Astrocyte (in vitro differentiated cells and primary cell): Measurements from ENCODE around the gene RALGAPA2. TPM values are rescaled to one million over a fixed set of nuclear protein-coding genes. Genes with fewer than 3 reads are reported as not detected.
"Not testable (repeated sequence)": the region's sequence is repeated elsewhere in the genome, so short reads cannot be mapped to it uniquely, and the experiment has no call there.

Experiments
- DNase-seq: peaks from one replicate; pipeline ENCODE4 v3.0.0-alpha.2; 2010; ENCODE audit warnings: low read depth
- FAIRE-seq: peaks from 2 replicates; lab custom pipeline; 2011; peaks lifted over from hg19 to GRCh38; lab: Jason Lieb, UNC
- H2AFZ ChIP-seq: 2 replicates; pipeline ENCODE4 v1.6.0; 2012; ENCODE audit warnings: low read depth, low read length, inconsistent platforms
- H3K27ac ChIP-seq: 2 replicates; pipeline ENCODE4 v1.5.1; 2011; ENCODE audit warnings: low read depth, low read length, inconsistent platforms
- H3K27me3 ChIP-seq: 2 replicates; pipeline ENCODE4 v1.6.0; 2011; ENCODE audit warnings: low read length, inconsistent platforms; ENCODE audit not compliant: insufficient read depth
- H3K36me3 ChIP-seq: 2 replicates; pipeline ENCODE4 v1.5.1; 2011; ENCODE audit warnings: low read length, inconsistent platforms; ENCODE audit not compliant: insufficient read depth
- H3K4me1 ChIP-seq: 2 replicates; pipeline ENCODE4 v1.5.1; 2011; ENCODE audit warnings: low read length, inconsistent platforms; ENCODE audit not compliant: insufficient read depth
- H3K4me2 ChIP-seq: 2 replicates; pipeline ENCODE4 v1.6.0; 2012; ENCODE audit warnings: low read length, inconsistent platforms
- H3K4me3 ChIP-seq: 2 replicates; pipeline ENCODE4 v1.5.1; 2011; ENCODE audit warnings: low read depth, mild to moderate bottlenecking, low read length, inconsistent platforms; ENCODE audit not compliant: insufficient read depth
- H3K79me2 ChIP-seq: 2 replicates; pipeline ENCODE4 v1.6.0; 2012; ENCODE audit warnings: mild to moderate bottlenecking, low read length, inconsistent platforms; ENCODE audit not compliant: insufficient read depth
- H3K9ac ChIP-seq: 2 replicates; pipeline ENCODE4 v1.6.0; 2012; ENCODE audit warnings: mild to moderate bottlenecking, low read length, inconsistent platforms
- H3K9me3 ChIP-seq: 2 replicates; pipeline ENCODE4 v1.5.1; 2012; ENCODE audit warnings: low read depth, mild to moderate bottlenecking, low read length, inconsistent platforms; ENCODE audit not compliant: insufficient read depth
- H4K20me1 ChIP-seq: 2 replicates; pipeline ENCODE4 v1.6.0; 2012; ENCODE audit warnings: low read length, inconsistent platforms; ENCODE audit not compliant: insufficient read depth
- H3K27ac Mint-ChIP-seq: one replicate; pipeline ENCODE4 v1.8.0; 2021; ENCODE audit warnings: mild to moderate bottlenecking, mixed read lengths; ENCODE audit not compliant: unreplicated experiment
- H3K27me3 Mint-ChIP-seq: one replicate; pipeline ENCODE4 v1.8.0; 2021; ENCODE audit warnings: low read depth, mixed read lengths; ENCODE audit not compliant: unreplicated experiment
- H3K36me3 Mint-ChIP-seq: one replicate; pipeline ENCODE4 v1.8.0; 2021; ENCODE audit warnings: low read depth, mixed read lengths; ENCODE audit not compliant: unreplicated experiment
- H3K4me1 Mint-ChIP-seq: one replicate; pipeline ENCODE4 v1.8.0; 2021; ENCODE audit warnings: low read depth, mixed read lengths; ENCODE audit not compliant: unreplicated experiment
- H3K4me3 Mint-ChIP-seq: one replicate; pipeline ENCODE4 v1.8.0; 2021; ENCODE audit warnings: mild to moderate bottlenecking, moderate library complexity, mixed read lengths; ENCODE audit not compliant: unreplicated experiment
- H3K9me3 Mint-ChIP-seq: one replicate; pipeline ENCODE4 v1.8.0; 2021; ENCODE audit warnings: mild to moderate bottlenecking, mixed read lengths; ENCODE audit not compliant: unreplicated experiment
- EZH2 ChIP-seq: IDR thresholded peaks from 2 replicates; pipeline ENCODE4 v1.6.1; 2012; ENCODE audit warnings: mild to moderate bottlenecking, low read length, inconsistent platforms; ENCODE audit not compliant: insufficient read depth
- total RNA-seq: library from RNA; stranded (reverse); gene quantifications from 2 replicates; pipeline ENCODE4 v1.2.1, GENCODE V29; 2021
- TF ChIP-seq, protein P1 (sequence below): IDR thresholded peaks from 2 replicates; pipeline ENCODE4 v1.5.1; 2011; ENCODE audit warnings: low read depth, mild to moderate bottlenecking, inconsistent platforms, low read length, moderate library complexity; ENCODE audit not compliant: insufficient read depth

RALGAPA2 gene
- total RNA-seq, 1 donor from 2014 or later: 6.6 TPM

DNA sequence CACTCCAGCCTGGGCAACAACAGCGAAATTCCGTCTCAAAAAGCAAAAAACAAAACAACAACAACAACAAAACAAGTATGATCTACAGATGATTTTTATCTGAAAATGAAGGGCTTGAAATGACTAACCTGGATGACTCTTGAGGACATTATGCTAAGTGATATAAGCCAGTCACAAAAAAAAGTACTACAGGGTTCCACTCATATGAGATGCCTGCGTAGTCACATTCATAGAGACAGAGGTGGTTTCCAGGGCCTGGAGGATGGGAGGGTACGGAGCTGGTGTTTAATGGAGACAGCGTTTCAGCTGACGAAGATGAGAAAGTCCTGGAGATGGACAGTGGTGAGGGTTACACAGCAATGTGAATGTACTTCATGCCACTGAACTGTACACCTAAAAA is 352.8 kb downstream of the RALGAPA2 start:
- DNase-seq (no peak), FAIRE-seq (no peak)
- Mint-ChIP-seq H3K27me3 (peaks cover 54% of the 10 kb centered on the region), H3K27ac (peak overlapping the region; percentile 63), H3K4me3 (no peak overlapping the region), H3K36me3 (no peaks in the 10 kb centered on the region), H3K4me1 (no peaks in the 10 kb centered on the region), H3K9me3 (peaks cover 1% of the 10 kb centered on the region)
- H3K27me3 ChIP-seq: peaks cover 33% of the 10 kb centered on the region
- no peak overlapping the region for H3K9ac ChIP-seq
- no peaks in the 10 kb centered on the region for H3K36me3 ChIP-seq
- no peak overlapping the region for H3K4me2 ChIP-seq
- H3K9me3 ChIP-seq: no peaks in the 10 kb centered on the region
- no peak overlapping the region for H3K4me3 ChIP-seq
- H3K79me2 ChIP-seq: no peaks in the 10 kb centered on the region
- no peak overlapping the region for H2AFZ ChIP-seq
- no peak overlapping the region for H3K27ac ChIP-seq
- H4K20me1 ChIP-seq: no peaks in the 10 kb centered on the region
- H3K4me1 ChIP-seq: no peaks in the 10 kb centered on the region
- TF ChIP-seq EZH2: no peak
- TF ChIP-seq, protein P1, sequence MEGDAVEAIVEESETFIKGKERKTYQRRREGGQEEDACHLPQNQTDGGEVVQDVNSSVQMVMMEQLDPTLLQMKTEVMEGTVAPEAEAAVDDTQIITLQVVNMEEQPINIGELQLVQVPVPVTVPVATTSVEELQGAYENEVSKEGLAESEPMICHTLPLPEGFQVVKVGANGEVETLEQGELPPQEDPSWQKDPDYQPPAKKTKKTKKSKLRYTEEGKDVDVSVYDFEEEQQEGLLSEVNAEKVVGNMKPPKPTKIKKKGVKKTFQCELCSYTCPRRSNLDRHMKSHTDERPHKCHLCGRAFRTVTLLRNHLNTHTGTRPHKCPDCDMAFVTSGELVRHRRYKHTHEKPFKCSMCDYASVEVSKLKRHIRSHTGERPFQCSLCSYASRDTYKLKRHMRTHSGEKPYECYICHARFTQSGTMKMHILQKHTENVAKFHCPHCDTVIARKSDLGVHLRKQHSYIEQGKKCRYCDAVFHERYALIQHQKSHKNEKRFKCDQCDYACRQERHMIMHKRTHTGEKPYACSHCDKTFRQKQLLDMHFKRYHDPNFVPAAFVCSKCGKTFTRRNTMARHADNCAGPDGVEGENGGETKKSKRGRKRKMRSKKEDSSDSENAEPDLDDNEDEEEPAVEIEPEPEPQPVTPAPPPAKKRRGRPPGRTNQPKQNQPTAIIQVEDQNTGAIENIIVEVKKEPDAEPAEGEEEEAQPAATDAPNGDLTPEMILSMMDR: no peak

DNA sequence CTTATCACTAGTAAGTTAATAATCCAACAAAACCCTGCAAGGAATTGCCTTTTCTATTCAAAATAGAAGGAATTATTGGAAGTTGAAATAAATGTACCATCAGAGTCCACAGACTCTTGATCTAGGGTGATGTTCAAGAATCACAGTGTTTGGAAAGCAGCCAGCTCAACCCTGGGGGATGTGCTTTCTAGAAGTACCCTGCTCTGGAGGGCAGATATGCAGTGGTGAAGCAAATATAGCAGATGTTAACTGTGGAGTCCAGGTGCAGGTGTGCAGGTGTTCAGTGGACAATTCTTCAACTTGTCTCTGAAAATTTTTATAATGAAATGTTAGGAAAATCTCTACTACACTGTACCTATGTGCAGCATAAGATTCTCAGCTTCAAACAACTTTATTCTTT is 353.6 kb downstream of the RALGAPA2 start:
- no peaks in the 10 kb centered on the region for H3K9me3 ChIP-seq
- TF ChIP-seq, protein P1: no peak
- TF ChIP-seq EZH2: no peak
- peaks cover 26% of the 10 kb centered on the region for H3K27me3 ChIP-seq
- no peaks in the 10 kb centered on the region for H3K79me2 ChIP-seq
- no peak overlapping the region for H3K27ac ChIP-seq
- no peak for FAIRE-seq
- H3K4me1 ChIP-seq: no peaks in the 10 kb centered on the region
- no peaks in the 10 kb centered on the region for H4K20me1 ChIP-seq
- Mint-ChIP-seq H3K4me1 (no peaks in the 10 kb centered on the region), H3K4me3 (no peak overlapping the region), H3K9me3 (peaks cover 5% of the 10 kb centered on the region), H3K27ac (no peak overlapping the region), H3K36me3 (no peaks in the 10 kb centered on the region), H3K27me3 (peaks cover 50% of the 10 kb centered on the region)
- H3K9ac ChIP-seq: no peak overlapping the region
- no peaks in the 10 kb centered on the region for H3K36me3 ChIP-seq
- no peak for DNase-seq
- no peak overlapping the region for H2AFZ ChIP-seq
- no peak overlapping the region for H3K4me3 ChIP-seq
- H3K4me2 ChIP-seq: no peak overlapping the region

- FAIRE-seq: not testable (repeated sequence)
These were observed 356.9 kb downstream of the RALGAPA2 start for GRCh38 chr20:20355503-20355902.

More at GRCh38 chr20:20355503-20355902, 356.9 kb downstream of the RALGAPA2 start:
- not testable (repeated sequence) for DNase-seq, H3K79me2 ChIP-seq, H3K4me1 Mint-ChIP-seq, H2AFZ ChIP-seq, H3K36me3 ChIP-seq, H3K4me2 ChIP-seq, H3K36me3 Mint-ChIP-seq, H3K27ac ChIP-seq, H3K4me1 ChIP-seq, H4K20me1 ChIP-seq, H3K9ac ChIP-seq, H3K4me3 Mint-ChIP-seq, H3K9me3 Mint-ChIP-seq, H3K27me3 ChIP-seq, H3K27ac Mint-ChIP-seq, H3K4me3 ChIP-seq, H3K9me3 ChIP-seq
- peaks cover 19% of the 10 kb centered on the region for H3K27me3 Mint-ChIP-seq
